HG03108 (cell line): ENCODE data around the gene KIAA1671.

Experiments
- ATAC-seq: cut with Tn5 transposase; IDR thresholded peaks from one replicate; pipeline ENCODE4 v1.9.1; 2021; ENCODE audit warnings: moderate library complexity; ENCODE audit not compliant: unreplicated experiment

KIAA1671 gene

DNA sequence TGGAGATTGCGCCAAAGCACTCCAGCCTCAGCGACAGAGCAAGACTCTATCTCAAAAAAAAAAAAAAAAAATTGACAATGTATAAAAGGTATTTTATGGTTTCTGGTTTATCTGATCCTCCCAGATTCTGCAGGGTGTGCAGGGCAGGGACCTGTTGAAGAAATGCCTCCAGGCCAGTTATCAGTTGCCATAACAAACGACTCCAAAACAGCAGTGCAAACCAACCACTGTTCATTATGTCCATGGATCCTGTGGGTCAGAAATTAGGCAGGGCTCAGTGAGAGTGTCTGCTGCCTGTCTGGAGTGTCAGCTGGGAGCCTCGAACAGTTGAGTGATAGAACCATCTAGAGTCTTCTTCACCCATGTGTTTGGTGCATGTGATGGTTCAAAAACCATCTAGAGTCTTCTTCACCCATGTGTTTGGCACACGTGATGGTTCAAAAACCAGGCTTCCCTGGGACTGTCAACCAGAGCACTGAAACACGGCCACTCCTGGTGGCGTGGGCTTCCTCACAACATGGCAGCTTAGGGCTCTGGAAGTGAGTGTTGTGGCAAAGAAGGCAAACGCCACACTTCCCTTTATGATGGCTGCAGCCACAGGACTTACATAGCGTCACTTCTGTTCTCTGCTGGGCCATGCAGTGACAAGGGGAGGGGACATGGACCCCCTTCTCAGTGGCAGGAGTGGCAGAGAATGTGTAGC lies 132.0 kb downstream of the KIAA1671 start:
- ATAC-seq: no peak

DNA sequence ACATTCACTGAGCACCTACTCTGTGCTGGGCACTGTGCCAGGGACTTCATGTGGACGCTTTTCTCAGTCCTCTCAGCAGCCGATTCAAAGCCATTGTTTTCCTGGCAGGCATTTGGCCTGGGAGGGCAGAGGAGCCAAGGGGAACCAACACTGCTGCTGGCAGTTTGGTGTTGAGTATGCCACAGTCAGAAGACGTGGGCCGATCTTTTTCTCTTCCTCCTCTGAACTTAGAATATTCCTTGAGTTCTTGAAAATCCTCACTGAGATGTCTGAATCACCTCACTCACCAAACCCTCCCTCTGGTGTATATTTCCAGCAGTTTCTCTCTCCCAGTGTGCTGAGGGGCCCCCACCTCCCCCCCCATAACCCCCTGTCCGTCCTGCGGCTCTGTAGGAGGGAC lies 132.6 kb downstream of the KIAA1671 start:
- no peak for ATAC-seq

DNA sequence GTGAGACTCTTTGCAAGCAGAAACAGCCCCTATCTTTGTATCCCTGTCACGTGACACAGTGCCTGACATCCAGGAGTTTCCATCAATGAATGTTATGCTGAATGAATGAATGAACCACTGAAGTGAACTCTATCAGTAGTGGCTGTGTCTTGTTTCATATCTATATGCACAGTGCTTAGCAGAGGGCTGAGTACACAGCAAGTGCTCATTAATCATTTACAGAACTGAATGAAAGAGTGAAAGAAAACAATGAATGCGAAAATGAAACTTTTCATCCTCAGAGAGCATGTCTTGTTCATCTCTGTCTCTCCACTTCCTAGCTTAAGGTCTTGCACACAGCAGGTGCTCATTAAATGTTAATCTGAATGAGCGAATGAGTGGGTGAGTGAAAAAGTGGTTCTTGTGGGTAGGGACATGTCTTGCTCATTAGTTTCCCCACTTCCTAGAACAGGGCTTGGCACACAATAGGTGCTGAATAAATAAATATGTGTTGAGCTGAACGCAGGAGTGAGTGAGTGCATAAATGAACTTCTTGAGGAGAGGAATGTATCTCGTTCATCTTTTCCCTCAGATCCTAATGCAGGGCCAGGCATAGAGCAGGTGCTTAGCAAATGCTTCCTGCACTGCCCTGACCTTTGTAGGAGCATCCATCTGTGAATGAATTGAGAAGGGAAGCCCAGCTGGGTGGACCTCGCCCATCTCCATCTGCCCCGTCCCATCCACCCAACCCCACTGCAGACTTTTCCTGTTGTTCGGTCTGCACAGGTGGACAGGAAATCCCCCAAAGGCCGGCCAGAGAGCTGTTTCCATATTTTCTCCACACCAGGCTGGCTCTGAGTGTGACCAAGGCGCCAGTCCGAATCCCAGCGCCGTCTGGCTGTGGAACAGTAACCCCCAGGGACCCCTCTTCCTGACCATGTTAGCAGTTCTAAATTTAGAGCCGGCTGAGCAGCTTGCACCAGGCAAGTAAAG lies 133.7 kb downstream of the KIAA1671 start:
- peak; percentile 75 for ATAC-seq

DNA sequence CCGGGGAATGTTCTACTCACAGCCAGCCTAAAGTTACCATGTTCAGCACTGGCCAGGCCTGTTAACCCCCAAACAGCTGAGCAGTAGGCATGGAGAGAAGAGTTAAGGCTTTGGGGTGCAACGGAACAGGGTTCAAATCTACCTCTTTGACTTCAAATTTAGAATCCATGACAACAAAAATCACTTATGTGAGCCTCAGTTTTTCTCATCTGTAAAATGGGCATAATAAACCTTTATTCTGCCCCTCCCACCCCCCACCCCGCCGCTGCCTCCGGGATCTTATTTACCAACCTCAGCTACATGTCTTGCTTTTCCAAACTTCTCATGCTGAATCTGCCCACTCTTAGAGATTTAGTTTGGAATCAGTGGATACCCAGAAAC lies 134.4 kb downstream of the KIAA1671 start:
- no peak for ATAC-seq

DNA sequence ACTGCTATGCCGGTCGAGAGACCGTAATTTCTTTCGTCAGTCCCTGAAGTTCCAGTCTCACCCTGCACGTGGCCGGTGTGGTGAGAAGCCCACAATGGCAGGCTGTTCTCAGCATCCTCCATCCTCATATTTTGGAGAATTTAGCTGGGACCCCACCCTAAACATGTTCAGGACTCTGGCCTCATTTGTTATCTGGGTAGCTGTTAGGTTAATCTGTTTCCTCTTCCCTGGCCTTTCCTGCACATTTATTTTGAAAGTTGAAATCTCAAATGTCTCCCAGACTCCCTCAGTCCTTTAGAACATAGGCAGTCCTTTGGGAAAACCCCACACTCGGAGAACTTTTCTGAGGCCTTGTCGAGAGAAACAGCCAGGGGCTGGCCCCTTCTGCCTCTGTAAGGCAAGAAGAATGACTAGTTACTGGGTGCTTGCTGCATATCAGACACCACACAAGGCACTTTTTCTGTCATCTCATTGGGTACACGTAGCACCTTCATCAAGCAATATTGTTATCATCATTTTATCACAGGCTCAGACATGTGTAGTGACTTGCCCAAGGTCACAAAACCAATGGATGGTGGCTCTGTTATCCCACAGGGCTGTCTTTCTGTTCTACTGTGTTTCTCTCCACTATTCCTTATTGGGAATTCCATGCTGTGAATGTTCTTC lies 137.8 kb downstream of the KIAA1671 start:
- ATAC-seq: no peak

DNA sequence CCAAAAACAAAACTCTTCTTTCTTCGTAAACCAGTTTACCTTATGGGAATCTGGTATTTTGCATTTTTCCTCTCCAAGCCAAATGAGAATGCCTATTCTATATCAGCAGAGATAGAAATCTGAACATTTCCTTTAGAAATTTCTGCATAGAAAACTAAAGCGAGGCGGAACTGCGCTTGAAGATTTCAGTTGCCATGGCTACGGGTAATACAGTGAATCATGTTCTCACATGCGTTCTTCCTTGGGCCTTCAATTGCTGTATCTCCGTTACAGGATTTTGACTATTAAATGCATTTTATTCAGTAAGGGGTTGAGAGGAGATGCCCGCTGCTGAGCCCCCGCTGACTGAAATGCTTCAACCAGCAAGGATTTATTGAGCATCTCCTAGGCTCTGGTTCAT lies 138.9 kb downstream of the KIAA1671 start:
- ATAC-seq: no peak

DNA sequence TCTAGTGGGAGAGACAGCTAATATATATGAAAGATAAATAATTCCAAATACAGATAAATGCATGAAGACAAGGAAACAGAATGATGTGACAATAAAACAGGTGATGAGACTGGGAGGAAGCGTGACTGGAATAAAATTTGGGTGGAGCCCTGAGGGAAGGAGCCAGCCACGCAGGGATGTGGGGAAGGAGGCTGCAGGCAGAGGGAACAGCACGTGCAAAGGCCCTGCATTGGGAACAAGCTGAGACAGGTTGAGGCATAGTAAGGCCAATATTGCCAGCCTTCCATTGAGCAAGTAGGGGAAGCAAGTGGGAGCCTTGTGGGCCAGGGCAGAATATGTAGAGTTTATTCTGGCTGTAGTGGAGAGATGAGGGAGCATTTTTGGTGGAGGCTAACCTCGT lies 139.6 kb downstream of the KIAA1671 start:
- no peak for ATAC-seq

DNA sequence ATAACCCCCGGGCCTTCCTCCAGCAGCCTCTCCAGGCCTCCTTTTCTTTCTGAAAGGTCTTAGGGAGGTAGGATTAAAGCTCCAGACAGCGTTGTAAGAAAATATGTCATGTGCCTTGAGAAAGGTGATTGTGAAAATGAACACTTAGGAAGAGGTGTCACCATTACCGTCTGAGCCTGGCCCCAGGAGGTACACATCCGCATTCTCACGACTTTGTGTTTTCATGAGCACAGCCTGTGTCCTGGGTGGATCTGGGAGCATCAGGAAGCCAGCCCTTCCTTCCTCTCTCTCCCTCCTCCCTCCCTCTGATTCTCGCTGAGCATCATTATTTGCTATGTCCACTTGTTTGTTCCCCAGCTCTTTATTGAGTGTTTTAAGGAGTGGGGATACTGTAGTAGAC lies 142.1 kb downstream of the KIAA1671 start:
- ATAC-seq: no peak

DNA sequence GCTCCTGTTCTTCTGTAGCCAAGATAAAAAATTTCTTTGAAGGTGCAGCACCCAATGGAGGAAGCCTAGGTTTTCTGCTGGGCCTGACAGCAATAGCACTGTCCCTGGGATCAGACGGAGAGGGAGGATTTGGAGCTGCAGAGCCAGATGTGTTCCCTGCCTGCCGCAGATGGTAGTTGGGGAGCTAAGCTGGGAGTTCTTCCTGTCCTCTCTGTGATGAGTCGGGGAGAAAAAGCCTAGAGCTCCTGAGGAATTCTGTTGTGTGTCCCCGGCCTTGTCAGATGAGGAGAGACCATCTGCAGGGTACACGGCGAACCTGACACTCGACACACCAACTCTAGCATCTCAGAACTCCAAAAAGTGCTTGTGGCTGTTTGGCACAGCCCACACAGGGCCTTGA lies 143.4 kb downstream of the KIAA1671 start:
- no peak for ATAC-seq

DNA sequence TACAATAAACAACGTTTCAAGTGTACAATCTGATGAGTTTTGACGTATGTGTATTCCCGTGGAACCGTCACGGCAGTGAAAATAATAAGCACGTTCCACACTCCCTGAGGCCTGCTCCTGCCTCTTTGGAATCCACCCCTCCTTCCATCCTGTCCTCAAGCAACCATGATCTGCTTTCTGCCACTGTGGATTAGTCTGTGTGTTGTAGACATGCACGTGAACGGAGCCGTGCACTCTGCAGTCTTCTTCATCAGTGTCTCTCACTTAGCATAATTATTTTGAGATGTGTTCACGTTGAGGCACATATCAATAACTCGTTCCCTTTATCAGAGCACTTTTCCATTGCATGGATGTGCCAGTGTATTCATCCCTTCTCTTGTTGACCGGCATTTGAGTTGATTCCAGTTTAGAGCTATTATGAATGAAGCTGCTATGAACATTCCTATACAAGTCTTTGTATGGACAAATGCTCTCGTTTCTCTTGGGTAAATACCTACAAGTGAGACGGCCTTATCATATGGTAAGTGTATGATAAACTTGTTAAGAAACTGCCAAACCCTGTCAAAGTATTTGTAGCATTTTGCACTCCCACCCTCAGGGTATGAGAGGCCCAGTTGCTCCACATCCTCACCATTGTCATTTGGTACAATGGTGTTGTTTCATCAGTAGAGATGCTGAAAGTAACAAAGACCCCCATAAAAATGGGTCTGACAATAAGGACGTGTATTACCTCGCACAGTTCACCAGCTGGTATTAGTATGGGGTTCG lies 144.3 kb downstream of the KIAA1671 start:
- no peak for ATAC-seq

DNA sequence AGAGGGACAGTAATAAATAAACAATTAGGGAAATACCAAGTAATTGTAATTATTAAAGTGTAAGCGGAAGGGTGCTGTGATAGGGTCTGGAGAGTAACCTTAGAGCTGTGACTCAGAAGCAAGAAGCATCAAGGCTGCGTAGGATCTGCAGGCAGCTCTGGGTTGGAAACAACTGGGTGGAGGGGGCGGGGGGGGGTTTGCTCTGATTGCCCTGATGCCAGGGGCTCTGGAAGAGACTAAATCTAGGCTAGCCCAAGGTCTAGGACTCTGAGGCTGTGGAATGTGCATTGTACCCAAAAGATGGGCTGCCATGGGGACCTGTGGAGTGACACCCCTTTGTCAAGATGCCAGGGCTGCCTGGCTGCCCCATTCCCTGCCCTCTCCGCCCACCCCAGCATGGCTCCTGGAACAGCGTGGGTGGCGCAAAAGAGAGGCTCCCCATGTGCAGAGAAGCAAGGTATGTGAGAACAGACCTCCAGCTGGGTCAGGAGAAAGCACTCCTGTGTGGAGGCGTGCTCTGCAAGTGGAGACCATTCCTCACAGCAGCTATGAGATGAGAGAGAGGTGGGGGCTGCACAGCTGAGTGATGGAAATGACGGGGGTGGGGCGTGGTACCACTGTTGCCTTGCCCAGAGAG lies 146.0 kb downstream of the KIAA1671 start:
- no peak for ATAC-seq

DNA sequence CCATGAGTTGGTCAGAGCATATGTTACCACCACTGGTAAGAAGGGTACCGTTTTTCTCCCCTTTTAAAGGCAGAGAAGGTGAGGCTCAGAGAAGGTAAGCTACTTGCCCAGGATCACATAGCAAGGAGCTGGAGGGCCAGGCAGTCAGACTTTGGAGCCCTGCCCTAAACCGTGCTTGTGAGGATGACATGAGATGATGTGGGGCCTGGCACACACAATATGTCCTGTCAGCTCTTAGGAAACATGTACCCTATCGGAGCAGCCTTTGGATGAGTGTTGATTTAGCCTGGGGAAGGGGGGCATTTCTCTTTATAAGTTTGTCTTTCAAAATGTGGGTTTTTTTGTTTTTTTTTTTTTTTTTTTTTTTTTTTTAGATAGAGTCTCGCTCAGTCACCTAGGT lies 146.7 kb downstream of the KIAA1671 start:
- ATAC-seq: no peak

DNA sequence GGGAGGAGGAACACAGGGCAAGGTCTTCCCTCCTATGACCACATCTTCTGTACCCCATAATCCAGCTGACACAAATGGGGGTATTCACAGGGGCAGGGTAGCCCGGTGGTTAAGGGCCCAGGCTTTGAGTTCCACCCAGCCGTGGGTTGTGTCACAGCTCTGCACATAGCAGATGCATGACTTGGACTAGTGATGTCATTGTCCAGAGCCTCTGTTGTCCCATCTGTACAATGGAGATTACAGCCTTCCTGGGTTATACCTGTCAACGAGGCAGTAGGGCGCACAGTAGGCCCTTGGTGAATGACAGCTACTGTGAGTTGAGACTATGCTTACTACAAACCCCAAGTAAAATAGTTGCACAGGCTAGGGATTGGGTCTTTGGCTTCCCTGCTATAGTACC lies 147.9 kb downstream of the KIAA1671 start:
- ATAC-seq: no peak

DNA sequence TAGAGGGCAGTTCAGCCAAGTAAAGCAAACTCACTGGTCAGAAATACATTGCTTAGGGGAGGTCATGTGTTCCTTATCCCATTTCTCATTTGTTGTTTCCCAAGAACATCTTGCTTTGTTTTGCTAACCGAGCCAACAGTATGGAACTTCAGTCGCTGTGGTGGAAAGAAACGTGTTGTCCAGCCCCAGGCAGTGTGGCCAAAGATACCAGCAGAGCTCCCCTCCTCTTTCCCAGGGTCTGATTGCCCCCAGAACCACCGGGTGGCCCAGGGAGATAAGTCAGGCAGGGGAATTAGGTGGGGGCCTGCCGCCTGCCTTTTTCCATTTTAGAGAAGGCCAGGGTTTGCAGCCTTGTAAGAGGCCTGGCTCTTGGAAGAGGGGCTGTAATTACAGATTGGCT lies 148.4 kb downstream of the KIAA1671 start:
- no peak for ATAC-seq

DNA sequence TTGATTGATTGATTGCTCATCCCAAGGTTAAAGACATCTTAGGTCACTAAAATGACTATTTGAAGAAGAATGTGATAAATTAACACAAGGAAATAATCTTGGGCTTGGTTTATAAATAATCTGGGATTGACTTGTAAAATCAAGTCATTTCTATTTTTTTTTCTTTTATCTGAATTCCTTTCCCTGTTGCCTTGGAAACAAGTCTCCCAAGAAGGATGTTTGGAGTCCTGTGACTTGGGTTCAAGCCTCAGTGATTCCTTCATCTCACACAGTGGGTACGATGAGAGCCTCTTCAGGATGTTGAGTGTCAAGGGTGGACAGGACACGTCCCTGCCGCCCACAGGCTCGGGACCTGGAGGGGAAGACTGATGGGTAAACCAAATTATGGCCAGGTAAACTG lies 149.0 kb downstream of the KIAA1671 start:
- ATAC-seq: no peak

DNA sequence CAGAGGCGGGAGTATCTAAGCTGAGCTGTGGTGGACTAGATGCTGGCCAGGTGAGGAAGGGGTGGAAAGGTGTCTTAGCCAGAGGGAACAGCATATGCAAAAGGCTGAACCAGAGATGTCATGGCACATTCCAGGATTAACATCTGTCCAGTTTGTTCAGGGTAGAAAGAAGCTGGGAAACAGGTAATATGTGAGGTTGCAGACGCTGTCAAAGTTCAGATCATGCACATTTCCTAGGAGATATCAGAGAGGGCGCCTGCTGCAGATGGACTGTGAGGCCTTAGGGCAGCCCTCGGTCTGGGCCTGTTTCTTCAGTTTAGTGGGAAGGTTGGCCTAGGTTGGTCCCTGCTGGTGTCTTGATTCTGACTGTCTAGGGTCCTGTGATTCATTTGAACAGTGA lies 149.5 kb downstream of the KIAA1671 start:
- ATAC-seq: no peak

DNA sequence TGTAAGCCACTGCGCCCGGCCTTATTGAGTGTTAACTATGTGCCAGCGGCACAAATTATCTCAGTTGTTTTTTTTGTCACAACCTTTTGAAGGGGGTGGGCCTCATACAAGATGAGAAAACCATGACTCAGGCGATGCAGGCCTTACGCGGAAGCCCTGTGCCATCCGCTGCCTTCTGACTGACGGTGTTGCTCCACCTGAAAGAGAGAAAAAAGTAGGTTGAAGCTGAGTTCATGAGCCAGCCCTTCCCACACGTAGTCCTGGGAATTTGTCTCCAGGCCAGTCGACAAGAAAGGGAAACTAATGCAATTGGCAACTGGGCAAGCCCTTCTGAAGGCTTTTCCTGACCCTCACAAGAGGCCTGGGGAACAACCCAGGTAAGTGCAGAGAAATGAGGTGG lies 150.2 kb downstream of the KIAA1671 start:
- no peak for ATAC-seq

DNA sequence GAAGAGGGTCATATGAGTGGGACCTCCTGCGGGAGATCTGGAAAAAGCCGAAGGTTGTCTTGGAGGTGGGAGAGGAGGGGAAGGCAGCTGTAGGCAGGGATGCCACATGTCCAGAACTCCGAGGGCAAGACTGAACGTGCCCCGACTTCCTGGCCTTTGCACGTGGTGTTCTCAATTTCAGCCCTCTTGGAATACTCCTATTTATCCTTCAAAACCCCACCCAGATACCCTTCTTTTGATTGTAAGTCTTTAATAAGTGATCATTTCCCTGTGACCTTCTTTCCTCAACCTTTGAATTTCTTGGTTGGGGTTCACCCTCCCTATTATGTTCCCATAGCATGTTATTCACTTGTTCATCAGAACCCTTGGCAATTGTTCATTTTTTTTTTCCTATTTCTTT lies 151.9 kb downstream of the KIAA1671 start:
- ATAC-seq: no peak

DNA sequence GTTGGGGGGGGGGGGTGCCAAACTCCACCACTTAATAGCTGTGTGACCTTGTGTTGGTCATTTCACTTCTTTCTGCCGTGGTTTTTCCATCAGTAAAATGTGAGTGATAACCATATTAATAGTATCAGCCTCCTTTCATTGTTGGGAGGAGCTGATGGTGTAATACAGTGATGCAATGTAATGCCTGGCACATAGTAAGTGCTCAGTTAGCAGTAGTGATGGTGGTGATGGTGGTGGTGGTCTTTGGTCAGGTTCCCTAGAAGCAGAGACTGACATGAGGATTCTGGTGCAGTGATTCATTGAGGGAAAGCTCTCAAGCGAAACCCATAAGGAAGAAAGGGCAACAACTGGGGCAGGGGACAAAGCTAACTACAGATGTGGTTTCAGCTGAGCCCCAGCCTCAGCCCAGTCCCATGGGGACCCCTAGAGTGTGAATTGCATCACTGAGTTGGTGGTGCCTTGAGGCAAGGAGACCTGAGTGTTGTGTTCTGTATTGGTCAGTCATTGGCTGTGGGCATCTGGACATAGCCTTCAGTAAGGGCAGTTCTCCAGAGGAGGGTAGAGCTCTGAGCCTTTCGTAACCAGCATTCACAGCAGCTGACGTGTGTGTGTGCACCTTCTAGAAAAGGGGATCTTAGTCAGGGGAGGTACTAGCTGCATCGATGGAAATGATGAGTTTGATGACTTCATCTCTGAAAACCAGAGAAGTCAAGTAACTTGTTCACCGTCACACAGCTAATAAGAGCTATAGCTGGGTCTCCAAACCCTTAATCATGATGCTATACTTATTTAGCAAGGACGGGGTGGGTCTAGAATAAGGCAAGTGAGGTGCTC lies 153.5 kb downstream of the KIAA1671 start:
- no peak for ATAC-seq
